Measurements from ENCODE around the gene HDAC9.

- no peak for TF ChIP-seq CTCF (conservative IDR thresholded peaks at IDR 0.05 in 1 of 2, IDR thresholded peaks at IDR 0.05 in 1 of 2; ENCODE audit: low read depth in 1 of 2, low read length in 2 of 2)
- TF ChIP-seq EZH2 (IDR thresholded peaks at IDR 0.05; ENCODE audit: low read length, missing control alignments) = no peak
Observed at GRCh38 chr7:19020062-19020461, 524.5 kb downstream of the HDAC9 start.

All from fibroblast of lung (primary cell).